Stimulated activated CD4-positive, alpha-beta T cell treated with anti-CD3 and anti-CD28 coated beads, Interleukin-1b, Interleukin-23, amount 100 ng/mL, for 48 hours (primary cell): ENCODE results near the gene MKNK2.
A peak's percentile ranks its signal among the peaks of the same experiment; 100 is the strongest.
"Not testable (repeated sequence)": the region's sequence is repeated elsewhere in the genome, so short reads cannot be mapped to it uniquely, and the experiment has no call there.

Source experiments
- DNase-seq: peaks from one replicate; pipeline ENCODE4 v3.0.0-alpha.2; 2020

Gene MKNK2

DNA sequence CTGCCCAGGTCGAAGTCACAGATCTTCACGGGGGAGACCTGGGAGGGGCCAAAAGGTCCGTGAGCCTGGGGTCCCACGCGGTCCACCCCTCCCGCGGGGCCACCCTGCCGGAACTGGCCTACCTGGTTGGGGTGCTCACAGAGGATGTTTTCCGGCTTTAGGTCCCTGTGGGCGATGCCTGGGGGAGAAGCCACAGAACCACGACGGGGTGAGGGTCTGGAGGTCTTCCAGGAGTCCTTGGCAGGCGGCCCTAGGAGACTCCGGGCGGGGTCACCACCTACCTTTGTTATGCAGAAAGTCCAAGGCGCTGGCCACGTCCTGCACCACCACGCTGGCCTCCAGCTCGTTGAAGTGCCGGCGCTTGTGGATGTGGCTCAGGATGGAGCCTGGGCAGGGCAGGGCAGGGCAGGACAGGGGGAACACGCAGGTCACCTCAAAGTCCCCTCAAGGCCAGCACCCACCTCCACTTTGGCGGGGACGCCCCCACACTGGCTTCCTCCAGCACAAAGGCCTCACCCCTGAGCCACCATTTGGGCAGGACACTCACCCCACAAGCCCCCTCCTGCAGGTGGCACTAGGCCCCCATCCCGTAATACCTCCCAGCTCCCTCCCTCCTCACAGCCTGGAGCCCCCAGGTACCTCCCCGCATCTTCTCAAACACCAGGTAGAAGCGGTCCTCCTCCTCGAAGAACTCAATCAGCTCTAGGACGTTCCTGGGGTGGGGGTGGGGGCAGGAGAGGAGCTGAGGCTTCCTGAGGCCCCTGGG is 8.4 kb downstream of the MKNK2 start:
- no peak for DNase-seq

DNA sequence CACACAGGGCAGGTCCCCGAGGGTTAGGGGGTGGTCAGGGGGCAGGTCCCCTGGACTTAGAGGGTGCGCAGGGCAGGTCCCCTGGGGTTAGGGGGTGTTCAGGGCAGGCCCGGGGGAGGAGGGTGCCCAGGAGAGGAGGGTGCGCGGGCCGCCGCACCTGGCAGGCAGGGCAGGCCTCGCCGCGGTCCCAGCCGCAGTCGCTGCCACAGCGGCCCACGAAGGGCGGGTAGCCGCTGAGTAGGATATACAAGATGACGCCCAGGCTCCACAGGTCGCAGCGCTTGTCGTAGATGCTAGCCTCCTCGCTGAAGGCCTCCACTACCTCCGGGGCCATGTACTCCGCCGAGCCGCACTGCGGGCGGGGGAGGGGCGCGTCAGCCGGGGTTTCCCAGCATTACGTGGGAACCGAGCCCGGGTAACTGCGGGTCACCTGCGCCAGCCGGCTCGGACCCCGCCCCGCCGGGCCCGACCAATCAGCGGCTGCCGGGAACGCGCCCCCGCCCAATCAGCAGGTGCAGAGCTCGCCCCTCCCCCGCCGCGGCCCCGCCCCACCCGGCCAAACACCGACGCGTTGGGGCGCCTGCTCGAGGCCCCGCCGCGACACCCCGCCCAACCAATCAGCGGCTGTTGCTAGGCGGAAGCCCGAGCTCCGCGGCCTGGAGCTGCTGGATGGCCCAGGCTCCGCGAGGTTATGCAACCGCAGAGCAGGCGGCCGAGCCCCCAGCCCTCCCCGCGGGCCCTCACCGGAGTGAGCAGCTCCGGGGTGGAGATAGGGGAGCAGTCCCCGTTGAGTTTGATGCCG is 9.2 kb downstream of the MKNK2 start:
- peak; percentile 99 for DNase-seq

DNA sequence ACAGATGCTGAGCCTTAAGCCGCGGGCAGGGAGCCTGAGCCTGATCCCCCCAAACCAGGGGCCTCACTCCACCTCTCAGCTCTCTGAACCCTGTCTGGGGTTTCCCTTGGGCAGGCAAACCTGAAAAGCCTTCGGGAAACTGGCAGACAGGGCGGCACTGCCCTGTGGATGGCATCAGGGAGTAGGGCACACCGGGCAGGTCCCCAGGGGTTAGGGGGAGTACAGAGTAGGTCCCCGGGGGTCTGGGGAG is 9.7 kb downstream of the MKNK2 start:
- DNase-seq = no peak

DNA sequence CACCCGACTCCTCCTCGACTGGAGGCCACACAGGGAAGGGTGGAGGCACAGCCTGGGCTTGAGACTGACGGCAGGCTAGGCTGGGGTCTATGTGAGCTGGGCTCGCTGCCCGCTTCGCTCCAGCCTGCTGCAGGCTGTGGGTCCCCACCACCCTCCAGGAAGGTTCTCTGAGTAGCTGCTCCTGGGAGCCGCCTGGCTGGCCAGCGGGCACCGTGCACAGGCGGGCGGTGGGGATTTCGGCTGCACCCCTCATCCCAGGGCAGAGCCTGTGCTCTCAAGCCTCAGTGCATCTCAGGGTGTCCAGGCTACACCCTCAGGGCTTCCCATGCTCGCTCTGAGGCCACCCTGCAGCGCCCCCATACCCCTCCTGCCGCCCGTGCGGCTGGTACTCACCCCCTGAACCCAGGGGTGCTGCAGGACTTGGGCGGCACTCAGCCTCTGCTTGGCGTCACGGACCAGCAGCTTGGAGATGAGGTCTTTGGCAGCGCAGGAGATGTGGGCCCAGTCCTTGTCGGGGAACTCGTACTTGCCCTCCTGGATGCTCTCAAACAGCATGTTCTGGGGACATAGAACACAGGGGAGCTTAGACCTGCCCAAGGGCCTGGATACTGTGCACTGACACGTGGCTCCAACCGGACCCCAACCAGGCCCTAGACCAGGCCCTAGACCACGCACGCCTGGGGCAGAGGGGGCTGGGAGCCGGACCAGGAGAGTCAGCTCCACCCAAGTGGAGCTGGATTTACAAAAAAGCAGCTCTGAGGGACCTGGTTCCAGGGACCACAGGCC is 10.2 kb downstream of the MKNK2 start:
- DNase-seq = no peak

DNA sequence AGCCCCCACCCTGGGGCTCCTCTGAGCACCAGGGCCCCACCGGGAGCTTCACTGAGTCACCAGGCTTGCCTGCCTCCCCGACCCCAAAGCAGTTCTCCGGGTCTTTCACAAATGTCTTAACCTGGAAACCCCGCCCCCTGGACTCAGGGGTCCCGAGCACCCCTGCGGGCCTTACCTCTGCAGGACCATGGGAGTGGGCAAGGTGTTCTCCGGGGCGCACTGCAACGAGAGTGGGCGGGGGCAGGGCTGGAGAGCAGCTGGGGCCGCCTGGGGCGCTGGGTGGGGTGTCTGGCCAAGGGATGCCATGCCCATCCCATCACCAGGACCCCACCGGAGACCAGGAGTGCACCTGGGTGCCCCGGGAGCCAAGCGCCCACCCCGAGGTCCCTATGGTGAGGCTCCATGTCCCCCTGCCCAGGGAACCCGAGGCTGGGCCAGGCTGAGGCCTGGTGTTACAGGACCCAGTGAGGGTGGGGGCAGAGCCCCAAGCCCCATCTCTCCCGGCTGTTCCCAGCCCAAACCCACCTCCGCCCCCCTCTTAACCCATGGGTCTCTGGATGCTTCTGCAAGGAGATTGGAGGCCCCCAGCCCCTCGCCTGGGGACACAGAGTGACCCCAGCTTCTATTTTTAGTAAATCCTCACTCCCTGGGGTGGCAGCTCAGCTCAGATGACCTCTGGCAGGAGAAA is 10.9 kb downstream of the MKNK2 start:
- DNase-seq = no peak

DNA sequence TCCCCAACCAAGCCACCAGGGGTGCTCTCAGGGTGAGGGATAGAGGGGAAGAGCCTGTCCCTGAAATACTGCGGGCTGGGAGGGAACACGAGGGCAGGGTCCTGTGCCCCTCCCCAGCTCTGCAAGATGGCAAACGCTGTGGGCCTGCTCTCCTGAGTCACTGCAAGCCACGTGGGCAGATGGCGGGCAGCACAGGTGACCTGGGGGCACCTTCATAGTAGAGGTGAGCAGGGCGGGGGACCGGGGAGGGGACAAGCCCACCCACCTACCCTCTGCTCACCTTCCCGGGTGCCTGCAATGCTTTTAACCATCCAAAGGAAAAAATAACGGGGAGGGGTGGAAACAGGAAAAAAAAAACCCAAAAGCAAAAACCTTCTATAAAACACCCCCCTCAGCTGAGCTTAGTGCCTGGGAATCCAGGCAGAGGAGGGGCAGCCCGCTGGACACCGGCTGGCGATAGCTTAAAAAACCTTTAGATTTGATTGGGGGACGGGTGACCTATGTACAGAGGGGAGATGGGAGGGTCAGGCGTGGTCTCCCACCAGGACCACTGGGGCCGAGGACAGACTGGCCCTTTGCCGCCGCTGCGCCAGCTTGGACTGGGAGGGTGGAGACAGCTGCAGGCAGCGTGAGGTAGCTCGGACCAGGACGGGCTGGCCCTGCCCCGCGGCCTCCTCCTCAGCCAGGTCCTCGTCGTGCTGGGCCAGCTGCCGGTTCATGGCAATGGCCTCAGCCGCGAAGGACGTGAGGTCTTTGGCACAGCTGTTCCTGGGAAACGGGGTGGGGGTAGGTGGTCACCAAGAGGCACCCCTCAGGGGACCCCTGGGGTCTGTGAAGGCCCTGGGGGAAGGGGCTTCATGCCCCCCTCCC is 11.7 kb downstream of the MKNK2 start:
- no peak for DNase-seq

DNA sequence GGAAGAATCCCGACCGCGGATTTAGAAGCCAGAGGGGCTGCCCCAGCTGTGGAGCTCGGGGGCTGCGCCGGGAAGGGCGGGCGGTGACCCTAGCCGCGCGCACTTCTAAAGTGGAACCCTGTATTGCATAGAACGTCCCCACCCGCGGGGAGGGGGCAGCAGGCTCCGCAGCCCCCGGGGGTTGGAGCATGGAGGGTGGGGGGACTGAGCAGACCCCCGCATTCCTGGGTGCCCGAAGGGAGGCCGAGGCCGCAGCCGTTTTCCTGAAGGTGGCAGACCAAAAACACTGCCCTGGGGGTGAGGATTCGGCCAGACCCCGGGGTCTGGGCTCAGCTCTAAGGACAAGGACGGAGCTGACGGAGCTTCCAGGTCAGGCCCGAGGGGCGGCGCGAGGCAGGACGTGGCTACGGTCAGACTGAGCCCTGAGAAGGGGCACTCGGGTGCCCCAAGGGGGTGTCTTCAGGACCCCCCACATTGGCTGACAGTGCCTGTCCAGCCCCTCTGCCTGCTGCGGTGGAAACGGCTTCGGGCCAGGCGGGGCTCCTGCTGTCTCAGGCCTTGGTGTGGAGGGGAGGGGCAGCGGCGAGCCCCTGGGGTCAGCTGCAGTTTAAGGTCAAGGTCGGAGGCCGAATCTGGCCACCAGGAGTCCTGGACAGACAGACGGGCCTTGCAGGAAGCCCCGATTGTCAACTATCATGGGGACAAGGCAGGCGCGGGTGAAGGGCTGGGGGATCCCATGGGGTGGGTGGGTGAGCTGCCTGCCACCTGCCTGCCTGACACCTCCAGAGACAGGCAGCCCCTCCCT is 12.6 kb downstream of the MKNK2 start:
- DNase-seq = no peak

DNA sequence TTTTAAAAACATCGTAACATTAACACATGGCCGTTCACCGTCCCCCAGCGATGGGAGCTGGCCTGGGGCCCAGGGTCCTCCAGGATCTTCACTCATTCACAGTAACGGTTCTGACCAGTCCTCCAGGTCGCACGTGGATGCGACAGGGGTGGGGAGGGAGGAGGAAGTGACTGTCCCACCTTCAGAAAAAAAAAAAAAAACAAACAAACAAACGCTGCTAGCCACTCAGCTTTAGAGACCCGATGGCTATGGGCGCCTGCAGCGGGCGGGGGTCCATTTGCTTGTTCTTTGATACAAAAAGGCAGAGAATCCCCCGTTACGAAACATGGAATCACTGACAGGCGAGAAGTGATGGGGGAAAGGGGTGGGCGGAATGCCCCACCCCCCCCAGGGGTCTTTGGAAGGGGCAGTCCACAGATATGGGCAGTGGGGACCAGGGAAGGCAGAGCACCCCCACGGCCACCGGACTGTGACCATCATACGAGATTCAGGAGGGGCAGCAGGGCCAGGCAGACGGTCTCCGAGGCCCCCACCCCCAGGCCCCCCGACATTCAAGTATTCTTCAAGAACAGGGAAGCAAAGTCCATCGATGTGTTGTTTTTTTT is 13.3 kb downstream of the MKNK2 start:
- DNase-seq = no peak

DNA sequence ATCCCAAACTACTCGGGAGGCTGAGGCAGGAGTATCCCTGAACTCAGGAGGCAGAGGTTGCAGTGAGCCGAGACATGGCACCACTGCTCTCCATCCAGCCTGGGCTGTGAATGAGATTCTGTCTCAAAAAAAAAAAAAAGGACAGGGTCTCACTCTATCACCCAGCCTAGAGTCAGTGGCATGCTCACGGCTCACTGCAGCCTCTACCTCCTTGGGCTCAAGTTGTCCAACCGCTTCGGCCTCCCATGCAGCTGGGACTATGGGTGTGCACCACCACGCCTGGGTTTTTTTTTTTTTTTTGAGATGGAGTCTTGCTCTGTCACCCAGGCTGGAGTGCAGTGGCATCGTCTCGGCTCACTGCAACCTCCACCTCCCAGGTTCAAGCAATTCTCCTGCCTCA is 14.6 kb downstream of the MKNK2 start:
- DNase-seq = no peak

DNA sequence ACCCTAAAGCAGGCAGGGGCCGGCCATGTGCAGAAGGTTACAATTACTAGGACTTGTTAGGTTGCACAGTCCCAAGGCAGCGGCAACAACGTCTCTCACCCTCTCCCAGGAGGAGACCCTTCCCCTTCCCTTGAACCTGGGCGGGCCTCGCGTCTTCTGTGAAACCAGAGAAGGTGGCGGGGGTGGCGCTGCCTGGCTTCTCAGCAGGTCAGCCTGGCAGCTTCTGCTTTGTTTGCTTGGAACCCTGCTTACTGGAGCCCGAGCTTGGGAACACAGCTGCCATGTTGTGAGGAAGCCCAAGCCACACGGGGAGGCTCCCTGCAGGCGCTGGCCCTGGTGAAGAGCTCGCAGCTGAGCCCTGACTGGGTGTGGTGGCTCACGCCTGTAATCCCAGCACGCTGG is 15.5 kb downstream of the MKNK2 start:
- DNase-seq = no peak

DNA sequence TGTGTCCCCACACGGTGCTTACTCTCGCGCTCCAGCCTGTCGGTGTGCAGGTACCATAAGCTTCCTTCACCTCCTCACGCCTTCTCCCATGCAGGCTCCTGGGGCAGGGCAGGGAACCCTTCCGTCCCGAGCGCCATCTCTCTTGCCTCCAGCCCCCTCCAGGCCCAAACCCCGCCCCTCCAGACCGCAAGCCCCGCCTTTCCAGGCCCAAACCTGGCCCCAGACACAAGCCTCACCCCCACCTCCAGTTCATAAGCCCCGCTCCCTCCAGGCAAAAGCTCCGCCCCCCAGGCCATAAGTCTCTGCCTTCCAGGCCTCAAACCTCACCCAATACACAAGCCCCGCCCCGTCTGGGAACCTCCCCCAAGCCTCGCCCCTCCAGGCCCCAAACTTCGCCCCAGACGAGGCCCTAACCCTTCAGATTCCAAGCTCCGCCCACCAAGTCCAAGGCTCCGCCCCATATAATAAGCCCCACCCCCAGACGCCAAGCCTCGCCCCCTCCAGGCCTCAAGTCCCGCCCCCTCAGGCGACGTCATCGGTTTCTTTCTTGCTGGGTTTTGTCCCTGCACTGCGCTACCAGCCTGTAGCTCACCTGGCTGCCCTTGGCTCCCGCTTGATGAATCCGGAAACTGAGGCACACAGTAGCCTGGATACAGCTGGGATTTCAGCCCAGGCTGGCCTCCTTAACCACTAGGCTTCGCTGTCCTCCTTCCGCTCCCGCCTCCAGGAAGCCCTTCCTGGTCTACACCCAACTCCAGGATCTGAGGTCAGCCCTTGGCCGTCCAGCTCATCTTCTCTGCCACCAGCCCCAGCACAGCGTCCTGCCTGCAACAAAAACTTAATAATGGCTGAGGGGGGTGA is 16.1 kb downstream of the MKNK2 start:
- DNase-seq = peak; percentile 82

DNA sequence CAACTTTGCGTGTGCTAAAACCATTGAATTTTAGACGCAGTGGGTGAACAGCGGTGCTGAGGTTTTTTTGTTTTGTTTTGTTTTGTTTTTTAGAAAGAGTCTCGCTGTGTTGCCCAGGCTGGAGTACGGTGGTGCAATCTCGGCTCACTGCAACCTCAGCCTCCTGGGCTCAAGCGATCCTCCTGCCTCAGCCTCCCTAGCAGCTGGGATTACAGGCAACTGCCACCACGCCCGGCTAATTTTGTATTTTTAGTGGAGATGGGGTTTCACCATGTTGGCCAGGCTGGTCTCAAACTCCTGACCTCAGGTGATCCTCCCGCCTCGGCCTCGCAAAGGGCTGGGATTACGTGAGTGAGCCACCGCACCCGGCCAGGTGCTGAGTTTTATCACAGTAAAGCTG is 16.8 kb downstream of the MKNK2 start:
- not testable (repeated sequence) for DNase-seq

DNA sequence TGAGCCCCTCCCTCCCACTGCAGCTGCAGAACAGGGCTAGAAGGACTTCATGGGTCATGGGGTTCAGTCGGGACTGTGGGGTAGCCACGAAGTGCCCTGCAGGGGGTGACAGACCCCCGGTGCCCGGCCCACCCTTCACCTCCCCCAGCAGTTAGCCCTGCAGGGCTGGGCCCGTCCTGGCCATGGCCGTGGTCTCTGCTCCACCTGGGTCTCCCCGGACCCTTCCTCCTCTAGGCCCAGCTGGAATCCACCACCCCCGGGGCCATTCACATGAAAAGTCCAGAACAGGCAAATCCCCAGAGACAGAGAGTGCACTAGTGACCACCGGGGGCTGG is 17.3 kb downstream of the MKNK2 start:
- no peak for DNase-seq

DNA sequence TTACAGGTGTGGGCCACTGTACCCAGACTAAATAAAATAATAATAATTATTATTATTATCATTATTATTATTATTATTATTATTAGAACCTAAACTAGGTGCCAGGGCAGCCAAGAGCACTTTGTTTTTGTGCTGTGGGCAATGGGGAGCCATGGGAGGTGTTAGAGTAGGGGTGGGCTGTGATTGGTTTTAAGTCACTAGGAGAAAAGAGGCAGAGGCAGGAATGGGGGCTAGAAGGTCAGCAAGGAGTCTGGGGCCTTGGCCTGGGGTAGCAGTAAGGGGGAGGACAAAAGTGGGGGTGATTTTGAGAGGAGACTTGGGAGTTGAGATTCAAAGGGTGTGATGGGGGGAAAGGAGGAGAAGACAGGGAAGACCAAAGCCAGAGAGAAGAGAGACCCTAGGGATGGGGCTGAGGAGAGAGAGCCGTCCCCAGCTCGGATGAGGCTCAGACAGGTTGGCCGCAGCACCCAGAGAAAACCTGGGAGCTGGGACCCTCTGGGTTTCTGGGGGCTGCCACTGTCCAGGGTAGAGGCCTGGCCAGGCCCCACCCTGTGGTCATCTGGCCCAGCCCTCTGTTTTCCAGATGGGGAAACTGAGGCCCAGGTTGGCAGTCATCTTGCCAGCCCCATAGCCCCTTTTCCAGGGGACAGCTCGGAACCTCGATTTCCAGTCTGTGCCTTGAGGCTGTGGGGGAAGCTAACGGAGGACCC is 17.8 kb downstream of the MKNK2 start:
- no peak for DNase-seq

DNA sequence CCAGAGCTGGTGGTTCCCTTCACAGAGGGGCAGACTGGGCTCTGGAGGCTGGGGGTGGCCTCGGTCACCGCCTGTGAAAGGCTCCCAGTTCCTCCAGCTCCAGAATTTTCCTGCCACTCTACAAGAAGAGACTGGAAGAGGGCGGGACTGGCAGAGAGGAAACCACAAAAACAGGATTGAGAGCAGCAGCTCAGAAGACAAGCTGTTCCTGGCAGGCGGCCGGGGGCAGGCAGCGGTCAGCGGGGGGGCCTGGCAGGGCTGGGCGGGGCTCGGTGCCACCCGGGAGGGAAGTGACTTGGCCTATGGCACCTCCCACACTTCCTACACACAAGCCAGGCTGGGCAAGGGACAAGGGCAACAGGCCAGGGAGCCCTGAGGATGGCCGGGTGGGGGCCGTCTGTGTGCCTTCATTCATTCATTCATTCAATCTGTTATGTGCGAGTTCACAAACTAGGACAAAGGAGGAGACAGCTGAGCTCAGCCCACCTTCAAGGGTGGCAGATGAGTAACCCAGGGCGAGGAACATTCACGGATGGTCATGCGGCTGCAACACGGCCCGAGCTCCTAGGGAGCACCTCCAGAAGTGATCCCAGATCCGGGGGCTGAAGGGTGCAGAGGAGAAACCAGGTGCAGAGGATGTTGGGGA is 18.6 kb downstream of the MKNK2 start:
- no peak for DNase-seq

DNA sequence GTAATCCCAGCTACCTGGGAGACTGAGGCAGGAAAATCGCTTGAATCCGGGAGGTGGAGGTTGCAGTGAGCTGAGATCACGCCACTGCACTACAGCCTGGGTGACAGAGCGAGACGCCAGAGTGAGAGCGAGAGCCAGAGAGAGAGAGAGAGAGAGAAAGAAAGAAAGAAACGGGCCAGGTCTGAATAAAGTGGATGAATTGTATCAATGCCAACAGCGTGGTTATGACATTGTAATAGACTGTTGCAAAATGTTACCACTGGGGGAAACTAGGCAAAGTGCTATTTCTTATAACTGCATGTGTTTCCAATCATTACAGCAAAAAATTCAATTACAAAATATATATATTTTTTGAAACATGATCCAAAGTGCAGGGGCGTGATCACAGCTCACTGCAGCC is 23.7 kb downstream of the MKNK2 start:
- no peak for DNase-seq

DNA sequence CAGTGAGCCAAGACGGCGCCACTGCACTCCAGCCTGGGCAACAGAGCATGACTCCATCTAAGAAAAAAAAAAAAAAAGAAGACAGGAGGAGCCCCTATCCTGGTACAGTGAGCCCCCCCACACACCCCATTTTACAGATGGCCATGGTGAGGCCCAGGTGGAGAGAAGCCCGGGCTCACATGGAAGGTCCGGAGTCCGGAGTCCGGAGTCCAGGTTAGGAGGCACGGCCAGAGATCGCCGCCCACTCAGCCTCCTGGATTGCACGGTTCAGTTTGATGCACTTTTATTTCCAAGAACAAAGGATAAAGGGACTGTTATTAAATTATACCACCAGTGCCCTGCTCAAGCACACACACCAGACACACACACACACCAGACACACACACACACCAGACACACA is 24.3 kb downstream of the MKNK2 start:
- DNase-seq = no peak

DNA sequence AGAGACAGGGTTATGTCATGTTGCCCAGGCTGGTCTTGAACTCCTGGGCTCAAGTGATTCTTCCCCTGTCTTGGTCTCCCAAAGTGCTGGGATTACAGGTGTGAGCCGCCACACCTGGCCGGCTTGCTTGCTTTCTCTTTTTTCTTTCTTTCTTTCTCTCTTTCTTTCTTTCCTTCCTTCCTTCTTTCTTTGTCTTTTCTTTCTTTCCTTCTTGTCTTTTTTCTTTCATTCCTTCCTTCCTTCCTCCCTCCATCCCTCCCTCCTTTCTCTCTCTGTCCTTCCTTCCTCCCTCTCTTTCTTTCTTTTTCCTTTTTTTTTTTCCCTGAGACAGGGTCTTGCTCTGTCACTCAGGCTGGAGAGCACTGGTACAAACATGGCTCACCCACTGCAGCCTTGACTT is 28.8 kb downstream of the MKNK2 start:
- no peak for DNase-seq
